ENCODE results near the gene SEPHS1.
"Not testable (repeated sequence)": the region's sequence is repeated elsewhere in the genome, so short reads cannot be mapped to it uniquely, and the experiment has no call there.

SEPHS1 gene

GRCh38 chr10:13322615-13323148 lies 25.4 kb downstream of the SEPHS1 start:
- DNase-seq = no peak

DNA sequence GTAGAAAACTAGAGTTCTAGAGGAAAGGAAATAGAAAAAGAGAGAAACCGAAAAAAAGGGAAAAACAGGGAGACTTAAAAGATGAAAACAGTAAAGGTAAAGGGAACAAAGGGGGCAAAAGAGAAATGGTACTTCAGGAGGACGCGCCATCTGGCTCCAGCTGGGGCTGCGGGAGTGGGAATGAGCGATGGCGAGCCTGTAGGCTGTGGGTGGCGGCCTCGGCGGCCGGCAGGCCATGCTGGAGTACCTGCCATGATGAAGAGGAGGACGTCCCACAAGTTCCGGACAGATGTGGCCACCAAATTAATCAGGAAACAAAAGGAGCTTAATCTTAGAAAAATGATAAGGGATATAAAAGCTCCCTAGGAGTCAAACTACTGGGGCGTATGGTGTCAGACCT lies 26.5 kb downstream of the SEPHS1 start:
- DNase-seq = no peak

- DNase-seq = no peak
These were observed 28.9 kb downstream of the SEPHS1 start for GRCh38 chr10:13319166-13319565.

GRCh38 chr10:13317474-13317873 lies 30.6 kb downstream of the SEPHS1 start:
- no peak for DNase-seq

DNA sequence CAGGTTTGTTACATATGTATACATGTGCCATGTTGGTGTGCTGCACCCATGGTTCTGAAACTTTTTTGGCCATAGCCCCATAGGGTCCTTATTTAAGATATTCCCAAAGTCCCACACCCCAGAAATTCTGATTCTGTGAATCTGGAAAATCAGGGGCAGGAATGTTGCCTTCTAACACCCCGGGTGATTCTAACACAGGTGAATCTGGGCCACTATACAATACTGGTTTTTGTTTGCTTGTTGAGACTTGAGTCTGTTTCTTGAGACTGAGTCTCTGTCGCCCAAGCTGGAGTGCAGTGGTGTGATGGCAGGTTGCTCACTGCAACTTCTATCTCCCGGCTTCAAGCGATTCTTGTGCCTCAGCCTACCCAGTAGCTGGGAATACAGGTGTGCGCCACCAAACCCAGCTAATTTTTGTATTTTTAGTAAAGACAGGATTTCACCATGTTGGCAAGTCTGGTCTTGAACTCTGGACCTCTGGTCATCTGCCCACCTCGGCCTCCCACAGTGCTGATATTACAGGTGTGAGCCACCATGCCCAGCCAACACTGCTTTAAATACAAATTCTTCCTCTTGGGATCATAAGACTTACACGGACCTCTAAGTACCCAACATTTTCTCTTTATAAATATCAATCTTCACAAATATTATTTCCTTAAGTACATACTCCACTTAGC lies 31.3 kb downstream of the SEPHS1 start:
- DNase-seq = no peak

GRCh38 chr10:13315361-13315760 lies 32.7 kb downstream of the SEPHS1 start:
- DNase-seq = no peak

GRCh38 chr10:13311177-13311575 lies 36.9 kb downstream of the SEPHS1 start:
- no peak for DNase-seq

GRCh38 chr10:13310518-13311176 lies 37.4 kb downstream of the SEPHS1 start:
- DNase-seq = no peak

DNA sequence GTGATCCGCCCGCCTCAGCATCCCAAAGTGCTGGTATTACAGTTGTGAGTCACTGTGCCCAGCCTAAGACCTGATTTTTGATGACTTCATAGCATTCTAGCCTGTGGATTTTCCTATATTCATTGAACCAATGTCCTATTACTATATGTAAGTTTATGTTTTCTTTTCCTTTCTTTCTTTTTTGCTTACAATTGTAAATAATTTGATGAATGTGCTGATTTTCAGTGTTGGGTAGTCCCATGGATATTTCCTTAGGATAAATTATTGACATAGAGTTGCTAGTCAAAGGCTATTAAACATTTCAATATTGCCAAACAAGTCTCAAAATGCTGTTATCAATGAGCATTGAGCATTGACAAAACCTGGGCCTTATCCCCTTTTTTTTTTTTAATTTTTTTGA lies 38.3 kb downstream of the SEPHS1 start:
- no peak for DNase-seq

GRCh38 chr10:13308096-13308495 lies 40.0 kb downstream of the SEPHS1 start:
- no peak for DNase-seq

DNA sequence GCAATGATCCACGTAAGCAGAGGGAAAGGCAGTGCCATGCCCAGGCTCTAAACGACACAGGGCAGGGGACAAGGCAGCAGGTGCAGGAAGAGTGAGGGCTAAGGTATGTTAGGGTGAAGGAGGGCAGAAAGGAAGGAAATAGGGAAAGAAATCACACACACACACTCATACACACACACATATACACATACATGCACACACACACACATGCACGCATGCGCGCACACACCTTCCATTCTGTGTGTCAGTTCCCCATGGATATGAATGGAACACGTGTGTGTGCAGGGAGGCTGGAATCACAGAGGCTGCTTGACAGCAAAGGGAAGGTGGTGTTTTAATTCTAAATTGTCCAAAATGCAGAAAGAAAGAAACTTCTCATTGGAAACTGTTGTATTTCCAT lies 42.0 kb downstream of the SEPHS1 start:
- DNase-seq = no peak

- DNase-seq = no peak
These were observed 45.1 kb downstream of the SEPHS1 start for GRCh38 chr10:13302821-13303555.

- peak; percentile 4 for DNase-seq
These were observed 48.4 kb downstream of the SEPHS1 start, which contains the start of gene PHYH for GRCh38 chr10:13299437-13300287. Gene PHYH, minus strand, starts transcription at chr10:13300064. Its CDS starts 22 bp downstream, at chr10:13300042.

GRCh38 chr10:13298748-13299436 lies 49.2 kb downstream of the SEPHS1 start:
- no peak for DNase-seq

GRCh38 chr10:13296476-13296875 lies 51.6 kb downstream of the SEPHS1 start:
- DNase-seq = no peak

DNA sequence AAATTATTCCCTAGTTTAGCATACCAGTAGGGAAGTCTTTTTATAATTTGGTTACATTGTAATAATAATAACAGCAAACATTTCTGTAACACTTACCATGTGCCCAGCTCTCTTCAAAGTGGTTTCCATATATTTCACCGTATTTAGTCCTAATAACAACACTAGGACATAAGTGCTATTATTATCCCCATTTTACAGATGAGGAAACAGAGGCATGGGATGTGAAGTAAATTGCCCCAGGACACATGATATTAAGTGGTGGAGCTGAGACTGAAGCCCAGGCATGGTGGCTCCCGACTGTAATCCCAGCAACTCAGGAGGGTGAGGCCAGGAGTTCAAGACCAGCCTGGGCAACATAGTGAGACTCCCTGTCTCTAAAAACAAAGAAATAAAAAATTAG lies 53.3 kb downstream of the SEPHS1 start:
- DNase-seq = no peak

DNA sequence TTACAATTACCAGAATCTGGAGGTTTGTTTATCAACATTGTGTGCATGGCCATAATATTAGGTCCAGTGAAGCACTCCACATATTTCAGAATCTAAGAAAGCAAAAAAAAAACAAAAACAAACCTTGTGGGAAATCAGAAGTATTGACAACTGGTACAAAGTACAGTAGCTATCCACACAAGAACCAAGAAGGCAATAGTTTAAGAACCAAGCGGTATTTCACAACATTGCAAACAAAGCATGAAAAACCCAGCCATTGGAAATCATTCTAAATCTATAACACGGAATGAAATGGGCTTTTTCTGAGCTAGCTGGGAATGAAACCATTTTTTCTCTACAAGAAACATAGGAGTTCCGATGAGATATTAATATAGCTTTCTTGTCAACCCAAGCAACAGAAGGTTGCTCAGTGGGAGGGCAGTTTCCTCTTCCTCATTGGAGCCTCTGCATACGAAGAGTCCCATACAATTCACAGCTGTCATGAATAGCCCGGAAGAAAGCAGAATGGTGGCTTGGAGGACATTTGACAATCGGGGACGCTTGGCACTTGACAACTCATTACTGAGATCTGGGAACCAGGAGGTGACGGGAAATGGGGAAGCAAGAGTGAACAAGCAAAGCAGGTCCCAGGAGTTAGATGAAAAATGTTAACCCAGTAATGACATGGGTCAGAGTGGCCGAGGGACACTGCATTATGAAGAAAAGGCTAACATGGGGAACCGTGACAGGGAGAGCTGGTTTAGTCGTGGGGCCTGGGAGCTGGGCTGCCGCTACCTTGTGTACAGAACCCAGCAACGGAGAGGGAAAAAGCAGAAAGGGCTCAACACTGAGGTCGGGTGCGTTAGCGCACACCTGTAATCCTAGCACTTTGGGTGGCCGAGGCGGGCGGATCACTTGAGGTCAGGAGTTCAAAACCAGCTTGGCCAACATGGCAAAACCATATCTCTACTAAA lies 56.0 kb downstream of the SEPHS1 start:
- DNase-seq = no peak

GRCh38 chr10:13291061-13291460 lies 57.0 kb downstream of the SEPHS1 start:
- DNase-seq = no peak

GRCh38 chr10:13284050-13284449 lies 64.0 kb downstream of the SEPHS1 start:
- no peak for DNase-seq

GRCh38 chr10:13282348-13282747 lies 65.7 kb downstream of the SEPHS1 start:
- not testable (repeated sequence) for DNase-seq
